GM23248 (cell line): ENCODE data around the gene PCBP3.

Experiments used
- EZH2 ChIP-seq: fragments of 200-600 bp; sonication (generic); IDR thresholded peaks from 2 replicates; pipeline ENCODE4 v1.6.1; 2018; ENCODE audit warnings: antibody characterized with exemption, mild to moderate bottlenecking; ENCODE audit not compliant: insufficient read depth, poor library complexity, severe bottlenecking
- EZH2phosphoT487 ChIP-seq: fragments of 200-600 bp; sonication (generic); IDR thresholded peaks from 2 replicates; pipeline ENCODE4 v1.6.1; 2018; ENCODE audit warnings: antibody characterized with exemption, moderate library complexity, mild to moderate bottlenecking, low read depth; ENCODE audit not compliant: insufficient read depth

- TF ChIP-seq EZH2 (no peak), EZH2phosphoT487 (no peak)
Measured at GRCh38 chr21:45635271-45636151, 8.0 kb upstream of the PCBP3 start.
